Measurements from ENCODE around the gene PDXK. TPM values are rescaled to one million over a fixed set of nuclear protein-coding genes. Genes with fewer than 3 reads are reported as not detected.

The PDXK gene
- total and polyA plus RNA-seq, 2 of the 8 experiments (the other 6 are each of a cell fraction or from before 2014, with no cell fraction given) = 78.0 to 112 TPM

DNA sequence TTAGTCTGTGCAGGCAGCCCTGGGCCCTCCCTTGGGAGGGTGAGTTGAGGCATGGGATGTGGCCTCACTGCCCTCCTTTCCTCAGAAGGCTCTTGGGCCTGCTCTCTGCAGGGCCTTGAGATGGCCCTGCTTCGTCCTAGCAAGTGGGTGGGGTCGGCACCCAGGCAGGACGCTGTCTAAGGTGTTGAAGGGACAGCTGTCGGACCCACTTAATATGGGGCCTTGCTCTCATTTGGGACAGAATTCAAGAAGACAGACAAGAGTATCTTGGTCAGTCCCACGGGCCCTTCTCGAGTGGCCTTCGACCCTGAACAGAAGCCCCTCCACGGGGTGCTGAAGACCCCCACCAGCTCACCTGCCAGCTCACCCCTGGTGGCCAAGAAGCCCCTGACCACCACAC lies 26.0 kb upstream of the PDXK start:
- no peaks in the 10 kb centered on the region for H3K27me3 ChIP-seq (replicated peaks in 1 of 4; ENCODE audit: control insufficient read depth in 3 of 4, extremely low read depth in 1 of 4, insufficient read depth in 3 of 4, low read length in 3 of 4)
- H3K18ac ChIP-seq (ENCODE audit: extremely low read depth, low read length) = no peak overlapping the region
- no peak overlapping the region for H2AFZ ChIP-seq (ENCODE audit: low read length)
- H3K56ac ChIP-seq (replicated peaks; ENCODE audit: insufficient read length, low read depth, low read length) = no peak overlapping the region
- H2BK120ac ChIP-seq (replicated peaks; ENCODE audit: low read depth, low read length) = no peak overlapping the region
- no peak overlapping the region for H3K27ac ChIP-seq (ENCODE audit: low read depth, low read length)
- no peak overlapping the region for H2AK5ac ChIP-seq (ENCODE audit: low read depth, low read length)
- no peak overlapping the region for H3K4me2 ChIP-seq (ENCODE audit: insufficient read depth in 1 of 2, low read depth in 2 of 2, low read length in 2 of 2)
- H4K5ac ChIP-seq (ENCODE audit: insufficient read length, low read depth, low read length) = no peak overlapping the region
- H3K79me1 ChIP-seq (ENCODE audit: low read depth, low read length) = 0 out of 2 replicates have a peak, but pooled peaks cover 2% of the 10 kb centered on the region
- H3K4me3 ChIP-seq (ENCODE audit: extremely low read depth in 1 of 4, insufficient read depth in 2 of 4, low read depth in 3 of 4, low read length in 4 of 4) = no peak overlapping the region
- WGBS, 2 experiments (ENCODE audit: extremely low coverage in 1 of 2, insufficient coverage in 1 of 2, insufficient read length in 1 of 2, insufficient replicate concordance in 2 of 2, low coverage in 1 of 2, low lambda C conversion rate in 2 of 2, missing lambda C conversion rate in 1 of 2) = 96% methylated on average over 8 of the region's 8 CpGs; no CpG with 5 or more reads in 1 of the 2 experiments
- H2BK15ac ChIP-seq (ENCODE audit: low read length) = no peak overlapping the region
- ChIA-PET CTCF (ENCODE audit: partially characterized antibody) (interaction anchor here (0.8 to 1.7 kb wide), 3 partner anchors 11 to 36 kb away, joined by 3 to 4 read pairs (median 4); no protein-coding TSS in a partner anchor), POLR2A (ENCODE audit: partially characterized antibody) (interaction anchor here (1.0 to 1.6 kb wide), 7 partner anchors 8 to 49 kb away, joined by 3 to 5 read pairs (median 3); no protein-coding TSS in a partner anchor)
- DNase-seq (ENCODE audit: low read depth in 1 of 2, low spot score in 2 of 2) = no peak
- H4K20me1 ChIP-seq (replicated peaks in 1 of 2; ENCODE audit: control insufficient read depth in 1 of 2, insufficient read depth in 2 of 2, low read length in 2 of 2) = peaks cover 2 to 8% of the 10 kb centered on the region in 2 experiments
- no peaks in the 10 kb centered on the region for H3K4me1 ChIP-seq (replicated peaks in 1 of 4; ENCODE audit: control insufficient read depth in 3 of 4, insufficient read depth in 4 of 4, low read length in 3 of 4)
- H3K9ac ChIP-seq (replicated peaks in 1 of 4; ENCODE audit: extremely low read depth in 1 of 4, low read depth in 3 of 4, low read length in 3 of 4) = no peak overlapping the region
- H3K4ac ChIP-seq (replicated peaks; ENCODE audit: insufficient read length, low read depth, low read length) = no peak overlapping the region
- H3K9me3 ChIP-seq (ENCODE audit: insufficient read depth in 2 of 2, low read depth in 1 of 2, low read length in 1 of 2) = no peaks in the 10 kb centered on the region
- no peak for FAIRE-seq
- no peak overlapping the region for H2BK12ac ChIP-seq (ENCODE audit: low read depth, low read length)
- no peaks in the 10 kb centered on the region for H3K79me2 ChIP-seq (ENCODE audit: control insufficient read depth in 1 of 2, insufficient read depth in 2 of 2, low read length in 2 of 2)
- no peak overlapping the region for H3K14ac ChIP-seq (ENCODE audit: insufficient read length)
- H3K23me2 ChIP-seq (ENCODE audit: low read depth, low read length) = no peaks in the 10 kb centered on the region
- no peak overlapping the region for H4K8ac ChIP-seq (ENCODE audit: extremely low read depth, insufficient read depth, low read length)
- no peak overlapping the region for H3K23ac ChIP-seq (ENCODE audit: insufficient read length)
- H2BK5ac ChIP-seq (ENCODE audit: low read depth, low read length) = no peak overlapping the region
- H3K36me3 ChIP-seq (ENCODE audit: control insufficient read depth in 2 of 4, insufficient read depth in 4 of 4, low read length in 3 of 4) = peaks cover 19 to 76% (median 54%) of the 10 kb centered on the region in 4 experiments; a peak in 7 of 8 replicates
- no peak overlapping the region for H2BK20ac ChIP-seq (ENCODE audit: low read length)
- no peak overlapping the region for H4K91ac ChIP-seq (replicated peaks; ENCODE audit: insufficient read length, low read length)
- TF ChIP-seq JUN (IDR thresholded peaks at IDR 0.05; ENCODE audit: low read depth, low read length) (no peak), SIN3A (conservative IDR thresholded peaks at IDR 0.05 in 1 of 2, IDR thresholded peaks at IDR 0.05 in 1 of 2; ENCODE audit: low read depth in 1 of 2, low read length in 2 of 2) (no peak), SAP30 (IDR thresholded peaks at IDR 0.05; ENCODE audit: insufficient read depth, insufficient replicate concordance, low read length) (no peak), CHD1 (IDR thresholded peaks at IDR 0.05; ENCODE audit: low read depth, low read length) (no peak), EGR1 (IDR thresholded peaks at IDR 0.05; ENCODE audit: borderline replicate concordance, low read depth, low read length) (no peak), RXRA (IDR thresholded peaks at IDR 0.05; ENCODE audit: insufficient read depth, low read depth, low read length) (no peak), NANOG (IDR thresholded peaks at IDR 0.05; ENCODE audit: insufficient read depth, low read depth, low read length, poor library complexity, severe bottlenecking) (no peak), CREB1 (IDR thresholded peaks at IDR 0.05) (no peak), CBX5 (IDR thresholded peaks at IDR 0.05; ENCODE audit: low read depth, low read length) (no peak)
- TF ChIP-seq, protein P1, sequence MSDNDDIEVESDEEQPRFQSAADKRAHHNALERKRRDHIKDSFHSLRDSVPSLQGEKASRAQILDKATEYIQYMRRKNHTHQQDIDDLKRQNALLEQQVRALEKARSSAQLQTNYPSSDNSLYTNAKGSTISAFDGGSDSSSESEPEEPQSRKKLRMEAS (IDR thresholded peaks at IDR 0.05) = no peak
- TF ChIP-seq, protein P2, sequence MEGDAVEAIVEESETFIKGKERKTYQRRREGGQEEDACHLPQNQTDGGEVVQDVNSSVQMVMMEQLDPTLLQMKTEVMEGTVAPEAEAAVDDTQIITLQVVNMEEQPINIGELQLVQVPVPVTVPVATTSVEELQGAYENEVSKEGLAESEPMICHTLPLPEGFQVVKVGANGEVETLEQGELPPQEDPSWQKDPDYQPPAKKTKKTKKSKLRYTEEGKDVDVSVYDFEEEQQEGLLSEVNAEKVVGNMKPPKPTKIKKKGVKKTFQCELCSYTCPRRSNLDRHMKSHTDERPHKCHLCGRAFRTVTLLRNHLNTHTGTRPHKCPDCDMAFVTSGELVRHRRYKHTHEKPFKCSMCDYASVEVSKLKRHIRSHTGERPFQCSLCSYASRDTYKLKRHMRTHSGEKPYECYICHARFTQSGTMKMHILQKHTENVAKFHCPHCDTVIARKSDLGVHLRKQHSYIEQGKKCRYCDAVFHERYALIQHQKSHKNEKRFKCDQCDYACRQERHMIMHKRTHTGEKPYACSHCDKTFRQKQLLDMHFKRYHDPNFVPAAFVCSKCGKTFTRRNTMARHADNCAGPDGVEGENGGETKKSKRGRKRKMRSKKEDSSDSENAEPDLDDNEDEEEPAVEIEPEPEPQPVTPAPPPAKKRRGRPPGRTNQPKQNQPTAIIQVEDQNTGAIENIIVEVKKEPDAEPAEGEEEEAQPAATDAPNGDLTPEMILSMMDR (IDR thresholded peaks at IDR 0.05; ENCODE audit: control extremely low read depth in 1 of 3, insufficient read depth in 1 of 3, low read depth in 1 of 3, low read length in 3 of 3) = no peak

Measured in H1 (cell line).